ENCODE measurements around the gene SIGLEC15.
"Not testable (repeated sequence)": the region's sequence is repeated elsewhere in the genome, so short reads cannot be mapped to it uniquely, and the experiment has no call there.

SIGLEC15 gene

GRCh38 chr18:45825258-45826044, at the start of gene SIGLEC15:
Gene SIGLEC15 (plus strand): TSS chr18:45825675. CDS start chr18:45825729, 54 bp downstream.
- DNase-seq, result peak; percentile 33 to 60

- DNase-seq, result no peak
Measured at GRCh38 chr18:45775743-45776142, 49.7 kb upstream of the SIGLEC15 start.

GRCh38 chr18:45777393-45777792, 48.1 kb upstream of the SIGLEC15 start:
- no peak for DNase-seq

GRCh38 chr18:45780568-45780967, 44.9 kb upstream of the SIGLEC15 start:
- no peak for DNase-seq

- DNase-seq, result no peak
Measured at GRCh38 chr18:45782662-45783061, 42.8 kb upstream of the SIGLEC15 start.

- no peak for DNase-seq
Measured at GRCh38 chr18:45783097-45784075, 42.1 kb upstream of the SIGLEC15 start.

GRCh38 chr18:45785134-45785533, 40.3 kb upstream of the SIGLEC15 start:
- no peak for DNase-seq

GRCh38 chr18:45786941-45787340, 38.5 kb upstream of the SIGLEC15 start:
- DNase-seq, result no peak

GRCh38 chr18:45787346-45787745, 38.1 kb upstream of the SIGLEC15 start:
- DNase-seq, result no peak

GRCh38 chr18:45788861-45789260, 36.6 kb upstream of the SIGLEC15 start:
- no peak for DNase-seq

- DNase-seq, result no peak
Measured at GRCh38 chr18:45792506-45793263, 32.8 kb upstream of the SIGLEC15 start.

- DNase-seq, result no peak
Measured at GRCh38 chr18:45793264-45793965, 32.1 kb upstream of the SIGLEC15 start.

GRCh38 chr18:45801416-45802004, 24.0 kb upstream of the SIGLEC15 start:
- no peak for DNase-seq

GRCh38 chr18:45802814-45803492, 22.5 kb upstream of the SIGLEC15 start:
- no peak for DNase-seq

GRCh38 chr18:45805551-45805950, 19.9 kb upstream of the SIGLEC15 start:
- no peak for DNase-seq

GRCh38 chr18:45806226-45806625, 19.2 kb upstream of the SIGLEC15 start:
- DNase-seq, result no peak

- DNase-seq, result peak in 1 of 2 experiments; percentile 20
Measured at GRCh38 chr18:45807144-45807543, 18.3 kb upstream of the SIGLEC15 start.

- DNase-seq, result not testable (repeated sequence)
Measured at GRCh38 chr18:45814733-45815132, 10.7 kb upstream of the SIGLEC15 start.

- DNase-seq, result no peak
Measured at GRCh38 chr18:45817543-45817942, 7.9 kb upstream of the SIGLEC15 start.

GRCh38 chr18:45818765-45819164, 6.7 kb upstream of the SIGLEC15 start:
- not testable (repeated sequence) for DNase-seq

- no peak for DNase-seq
Measured at GRCh38 chr18:45820106-45820745, 5.2 kb upstream of the SIGLEC15 start.
